GM18909 (cell line): ENCODE measurements around the gene ATP2A2.

Experiments used
- ATAC-seq: cut with Tn5 transposase; IDR thresholded peaks from one replicate; pipeline ENCODE4 v1.9.1; 2021; ENCODE audit warnings: mild to moderate bottlenecking; ENCODE audit not compliant: unreplicated experiment, poor library complexity

ATP2A2 gene

GRCh38 chr12:110286623-110287022 lies 5.6 kb downstream of the ATP2A2 start:
- ATAC-seq = no peak

- ATAC-seq = no peak
Observed at GRCh38 chr12:110287986-110288385, 6.9 kb downstream of the ATP2A2 start.

- ATAC-seq = no peak
Observed at GRCh38 chr12:110289044-110289710, 8.1 kb downstream of the ATP2A2 start.

- ATAC-seq = no peak
Observed at GRCh38 chr12:110289711-110290078, 8.6 kb downstream of the ATP2A2 start.

GRCh38 chr12:110301065-110301806 lies 20.2 kb downstream of the ATP2A2 start:
- no peak for ATAC-seq

GRCh38 chr12:110304061-110304551 lies 23.1 kb downstream of the ATP2A2 start:
- no peak for ATAC-seq

- no peak for ATAC-seq
Observed at GRCh38 chr12:110307372-110307771, 26.3 kb downstream of the ATP2A2 start.

- ATAC-seq = no peak
Observed at GRCh38 chr12:110310763-110311162, 29.7 kb downstream of the ATP2A2 start.

GRCh38 chr12:110311903-110312302 lies 30.9 kb downstream of the ATP2A2 start:
- ATAC-seq = no peak

- no peak for ATAC-seq
Observed at GRCh38 chr12:110312581-110313360, 31.7 kb downstream of the ATP2A2 start.

- ATAC-seq = no peak
Observed at GRCh38 chr12:110314308-110314707, 33.3 kb downstream of the ATP2A2 start.

- ATAC-seq = no peak
Observed at GRCh38 chr12:110316861-110317260, 35.8 kb downstream of the ATP2A2 start.

- ATAC-seq = no peak
Observed at GRCh38 chr12:110317911-110318310, 36.9 kb downstream of the ATP2A2 start.

GRCh38 chr12:110320550-110320949 lies 39.5 kb downstream of the ATP2A2 start:
- no peak for ATAC-seq

- no peak for ATAC-seq
Observed at GRCh38 chr12:110329710-110330109, 48.7 kb downstream of the ATP2A2 start.

GRCh38 chr12:110330124-110330523 lies 49.1 kb downstream of the ATP2A2 start:
- ATAC-seq = no peak

- ATAC-seq = no peak
Observed at GRCh38 chr12:110330544-110330943, 49.5 kb downstream of the ATP2A2 start.

- no peak for ATAC-seq
Observed at GRCh38 chr12:110333201-110333600, 52.2 kb downstream of the ATP2A2 start.

- ATAC-seq = no peak
Observed at GRCh38 chr12:110335481-110336045, 54.5 kb downstream of the ATP2A2 start.

- ATAC-seq = no peak
Observed at GRCh38 chr12:110337912-110338710, 57.1 kb downstream of the ATP2A2 start.
